ENCODE measurements around the gene ABCF1. TPM values are rescaled to one million over a fixed set of nuclear protein-coding genes. Genes with fewer than 3 reads are reported as not detected.
"Not testable (repeated sequence)": the region's sequence is repeated elsewhere in the genome, so short reads cannot be mapped to it uniquely, and the experiment has no call there.

The ABCF1 gene
- total and polyA plus RNA-seq, 4 donors: 26.4 to 60.6 (median 50.2) TPM

GRCh38 chr6:30571762-30572082, 480 bp downstream of the ABCF1 start:
- H3K27me3 ChIP-seq (ENCODE audit: control insufficient read depth, insufficient read depth, low read length): no peaks in the 10 kb centered on the region
- H3K36me3 ChIP-seq (ENCODE audit: control insufficient read depth, insufficient read depth, low read length): peaks cover 3% of the 10 kb centered on the region
- peak overlapping the region; percentile 87 for H3K27ac ChIP-seq (ENCODE audit: low read depth, low read length)
- no peak for DNase-seq (ENCODE audit: low read depth in 4 of 6, low spot score in 6 of 6)
- H3K4me3 ChIP-seq (ENCODE audit: low read depth, low read length): peak overlapping the region; percentile 96
- H3K4me1 ChIP-seq (ENCODE audit: control insufficient read depth, insufficient read depth, low read length): peaks cover 13% of the 10 kb centered on the region
- no peaks in the 10 kb centered on the region for H3K9me3 ChIP-seq (ENCODE audit: control insufficient read depth, insufficient read depth, low read length)
- 0% methylated on average over 4 of the region's 8 CpGs for WGBS (ENCODE audit: insufficient coverage)

- H3K36me3 ChIP-seq (ENCODE audit: control insufficient read depth, insufficient read depth, low read length): peaks cover 3% of the 10 kb centered on the region
- peak overlapping the region; percentile 87 for H3K27ac ChIP-seq (ENCODE audit: low read depth, low read length)
- peak overlapping the region; percentile 96 for H3K4me3 ChIP-seq (ENCODE audit: low read depth, low read length)
- no peaks in the 10 kb centered on the region for H3K9me3 ChIP-seq (ENCODE audit: control insufficient read depth, insufficient read depth, low read length)
- no peaks in the 10 kb centered on the region for H3K27me3 ChIP-seq (ENCODE audit: control insufficient read depth, insufficient read depth, low read length)
- peaks cover 13% of the 10 kb centered on the region for H3K4me1 ChIP-seq (ENCODE audit: control insufficient read depth, insufficient read depth, low read length)
- DNase-seq (ENCODE audit: low read depth in 4 of 6, low spot score in 6 of 6): no peak
These were observed 906 bp downstream of the ABCF1 start for GRCh38 chr6:30572148-30572547.

- Histone ChIP-seq H3K27me3 (ENCODE audit: control insufficient read depth, insufficient read depth, low read length) (no peaks in the 10 kb centered on the region), H3K9me3 (ENCODE audit: control insufficient read depth, insufficient read depth, low read length) (no peaks in the 10 kb centered on the region), H3K27ac (ENCODE audit: low read depth, low read length) (no peak overlapping the region), H3K36me3 (ENCODE audit: control insufficient read depth, insufficient read depth, low read length) (peaks cover 13% of the 10 kb centered on the region), H3K4me1 (ENCODE audit: control insufficient read depth, insufficient read depth, low read length) (peaks cover 13% of the 10 kb centered on the region), H3K4me3 (ENCODE audit: low read depth, low read length) (no peak overlapping the region)
- WGBS (ENCODE audit: insufficient coverage): 86% methylated on average over 4 of the region's 4 CpGs
- DNase-seq (ENCODE audit: low read depth in 4 of 6, low spot score in 6 of 6): no peak
These were observed 1.9 kb downstream of the ABCF1 start for GRCh38 chr6:30573113-30573512.

- no peaks in the 10 kb centered on the region for H3K4me1 ChIP-seq (ENCODE audit: control insufficient read depth, insufficient read depth, low read length)
- no peak overlapping the region for H3K27ac ChIP-seq (ENCODE audit: low read depth, low read length)
- H3K4me3 ChIP-seq (ENCODE audit: low read depth, low read length): no peak overlapping the region
- no peaks in the 10 kb centered on the region for H3K27me3 ChIP-seq (ENCODE audit: control insufficient read depth, insufficient read depth, low read length)
- H3K36me3 ChIP-seq (ENCODE audit: control insufficient read depth, insufficient read depth, low read length): peaks cover 58% of the 10 kb centered on the region
- no peak for DNase-seq (ENCODE audit: low read depth in 4 of 6, low spot score in 6 of 6)
- 100% methylated on average over 4 of the region's 8 CpGs for WGBS (ENCODE audit: insufficient coverage)
- H3K9me3 ChIP-seq (ENCODE audit: control insufficient read depth, insufficient read depth, low read length): no peaks in the 10 kb centered on the region
These were observed 6.8 kb downstream of the ABCF1 start for GRCh38 chr6:30578051-30578450.

- H3K9me3 ChIP-seq (ENCODE audit: control insufficient read depth, insufficient read depth, low read length): no peaks in the 10 kb centered on the region
- H3K4me3 ChIP-seq (ENCODE audit: low read depth, low read length): no peak overlapping the region
- H3K27me3 ChIP-seq (ENCODE audit: control insufficient read depth, insufficient read depth, low read length): no peaks in the 10 kb centered on the region
- H3K36me3 ChIP-seq (ENCODE audit: control insufficient read depth, insufficient read depth, low read length): peaks cover 95% of the 10 kb centered on the region
- no peak overlapping the region for H3K27ac ChIP-seq (ENCODE audit: low read depth, low read length)
- peak in 1 of 6 donors; percentile 41 for DNase-seq (ENCODE audit: low read depth in 4 of 6, low spot score in 6 of 6)
- WGBS (ENCODE audit: insufficient coverage): 89% methylated on average over 3 of the region's 5 CpGs
- no peaks in the 10 kb centered on the region for H3K4me1 ChIP-seq (ENCODE audit: control insufficient read depth, insufficient read depth, low read length)
These were observed 12.7 kb downstream of the ABCF1 start for GRCh38 chr6:30583921-30584320.

GRCh38 chr6:30589754-30590358, 18.6 kb downstream of the ABCF1 start:
- 92% methylated on average over 10 of the region's 15 CpGs for WGBS (ENCODE audit: insufficient coverage)
- Histone ChIP-seq H3K36me3 (ENCODE audit: control insufficient read depth, insufficient read depth, low read length) (peaks cover 87% of the 10 kb centered on the region), H3K27ac (ENCODE audit: low read depth, low read length) (no peak overlapping the region), H3K4me3 (ENCODE audit: low read depth, low read length) (no peak overlapping the region), H3K9me3 (ENCODE audit: control insufficient read depth, insufficient read depth, low read length) (no peaks in the 10 kb centered on the region), H3K4me1 (ENCODE audit: control insufficient read depth, insufficient read depth, low read length) (no peaks in the 10 kb centered on the region), H3K27me3 (ENCODE audit: control insufficient read depth, insufficient read depth, low read length) (no peaks in the 10 kb centered on the region)
- no peak for DNase-seq (ENCODE audit: low read depth in 4 of 6, low spot score in 6 of 6)

GRCh38 chr6:30590509-30590908, 19.3 kb downstream of the ABCF1 start:
- no peaks in the 10 kb centered on the region for H3K4me1 ChIP-seq (ENCODE audit: control insufficient read depth, insufficient read depth, low read length)
- no peaks in the 10 kb centered on the region for H3K9me3 ChIP-seq (ENCODE audit: control insufficient read depth, insufficient read depth, low read length)
- H3K4me3 ChIP-seq (ENCODE audit: low read depth, low read length): no peak overlapping the region
- WGBS (ENCODE audit: insufficient coverage): 89% methylated on average over 7 of the region's 8 CpGs
- H3K36me3 ChIP-seq (ENCODE audit: control insufficient read depth, insufficient read depth, low read length): peaks cover 85% of the 10 kb centered on the region
- DNase-seq (ENCODE audit: low read depth in 4 of 6, low spot score in 6 of 6): no peak
- H3K27me3 ChIP-seq (ENCODE audit: control insufficient read depth, insufficient read depth, low read length): no peaks in the 10 kb centered on the region
- no peak overlapping the region for H3K27ac ChIP-seq (ENCODE audit: low read depth, low read length)

- no CpG with 5 or more reads among the region's 1 CpG for WGBS (ENCODE audit: insufficient coverage)
- Histone ChIP-seq H3K4me3 (ENCODE audit: low read depth, low read length) (no peak overlapping the region), H3K9me3 (ENCODE audit: control insufficient read depth, insufficient read depth, low read length) (no peaks in the 10 kb centered on the region), H3K36me3 (ENCODE audit: control insufficient read depth, insufficient read depth, low read length) (peaks cover 80% of the 10 kb centered on the region), H3K27ac (ENCODE audit: low read depth, low read length) (no peak overlapping the region), H3K4me1 (ENCODE audit: control insufficient read depth, insufficient read depth, low read length) (no peaks in the 10 kb centered on the region), H3K27me3 (ENCODE audit: control insufficient read depth, insufficient read depth, low read length) (no peaks in the 10 kb centered on the region)
- DNase-seq (ENCODE audit: low read depth in 4 of 6, low spot score in 6 of 6): no peak
These were observed 19.8 kb downstream of the ABCF1 start for GRCh38 chr6:30591008-30591407.

- WGBS (ENCODE audit: insufficient coverage): no CpG with 5 or more reads among the region's 1 CpG
- no peak for DNase-seq (ENCODE audit: low read depth in 4 of 6, low spot score in 6 of 6)
These were observed 21.0 kb downstream of the ABCF1 start for GRCh38 chr6:30592287-30592686.

GRCh38 chr6:30597315-30598144, 26.3 kb downstream of the ABCF1 start:
- H3K36me3 ChIP-seq (ENCODE audit: control insufficient read depth, insufficient read depth, low read length): peaks cover 50% of the 10 kb centered on the region

More at GRCh38 chr6:30592287-30592686, 21.0 kb downstream of the ABCF1 start:
- Histone ChIP-seq H3K27ac (ENCODE audit: low read depth, low read length) (no peak overlapping the region), H3K9me3 (ENCODE audit: control insufficient read depth, insufficient read depth, low read length) (no peaks in the 10 kb centered on the region), H3K27me3 (ENCODE audit: control insufficient read depth, insufficient read depth, low read length) (no peaks in the 10 kb centered on the region), H3K4me1 (ENCODE audit: control insufficient read depth, insufficient read depth, low read length) (no peaks in the 10 kb centered on the region), H3K36me3 (ENCODE audit: control insufficient read depth, insufficient read depth, low read length) (peaks cover 67% of the 10 kb centered on the region), H3K4me3 (ENCODE audit: low read depth, low read length) (no peak overlapping the region)

More at GRCh38 chr6:30597315-30598144, 26.3 kb downstream of the ABCF1 start:
- not testable (repeated sequence) for H3K4me3 ChIP-seq (ENCODE audit: low read depth, low read length); H3K9me3 ChIP-seq (ENCODE audit: control insufficient read depth, insufficient read depth, low read length); H3K27me3 ChIP-seq (ENCODE audit: control insufficient read depth, insufficient read depth, low read length); H3K27ac ChIP-seq (ENCODE audit: low read depth, low read length); H3K4me1 ChIP-seq (ENCODE audit: control insufficient read depth, insufficient read depth, low read length)
- peak in 4 of 6 donors; percentile 43 to 89 (median 74) for DNase-seq (ENCODE audit: low read depth in 4 of 6, low spot score in 6 of 6)
- WGBS (ENCODE audit: insufficient coverage): 88% methylated on average over 2 of the region's 15 CpGs

Measured in spinal cord (tissue), 10 donors.